NCI-H510A (cell line): ENCODE data around the gene SLC26A5.
"Not testable (repeated sequence)": the region's sequence is repeated elsewhere in the genome, so short reads cannot be mapped to it uniquely, and the experiment has no call there.

Experiments
- DNase-seq: peaks from one replicate; lab custom pipeline; 2025; lab: John Stamatoyannopoulos, UW

SLC26A5 gene

GRCh38 chr7:103446049-103446520 lies at the start of gene SLC26A5:
Gene SLC26A5 (minus strand): TSS chr7:103446207. CDS start chr7:103421514, 24,693 bp downstream.
- DNase-seq = peak; percentile 58

DNA sequence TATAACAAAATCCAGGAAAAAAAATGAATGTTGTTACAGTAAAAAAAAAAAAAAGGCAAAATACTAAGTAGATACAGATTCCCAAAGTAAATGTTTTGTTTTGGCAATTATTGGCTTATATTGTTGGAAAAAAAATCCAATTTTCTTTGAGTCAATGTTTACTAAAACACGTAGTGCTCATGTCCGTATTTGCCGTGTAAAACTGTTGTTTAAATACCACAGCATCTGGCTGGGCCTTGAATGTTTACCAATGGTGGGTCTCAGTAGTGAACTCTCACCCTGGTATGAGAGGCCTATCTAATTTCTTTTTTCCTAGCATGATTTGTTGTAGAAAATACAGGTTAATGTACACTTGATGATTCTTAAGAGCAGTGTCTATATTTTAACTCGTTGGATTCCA lies 41.4 kb upstream of the SLC26A5 start:
- DNase-seq = no peak

DNA sequence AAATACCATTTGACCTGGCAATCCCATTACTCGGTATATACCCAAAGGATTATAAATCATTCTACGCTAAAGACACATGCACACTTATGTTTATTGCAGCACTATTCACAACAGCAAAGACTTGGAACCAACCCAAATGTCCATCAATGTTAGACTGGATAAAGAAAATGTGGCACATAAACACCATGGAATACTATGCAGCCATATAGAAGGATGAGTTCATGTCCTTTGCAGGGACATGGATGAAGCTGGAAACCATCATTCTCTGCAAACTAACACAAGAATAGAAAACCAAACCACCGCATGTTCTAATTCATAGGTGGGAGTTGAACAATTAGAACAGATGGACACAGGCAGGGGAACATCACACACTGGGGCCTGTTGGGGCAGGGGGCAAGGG lies 40.9 kb upstream of the SLC26A5 start:
- not testable (repeated sequence) for DNase-seq

DNA sequence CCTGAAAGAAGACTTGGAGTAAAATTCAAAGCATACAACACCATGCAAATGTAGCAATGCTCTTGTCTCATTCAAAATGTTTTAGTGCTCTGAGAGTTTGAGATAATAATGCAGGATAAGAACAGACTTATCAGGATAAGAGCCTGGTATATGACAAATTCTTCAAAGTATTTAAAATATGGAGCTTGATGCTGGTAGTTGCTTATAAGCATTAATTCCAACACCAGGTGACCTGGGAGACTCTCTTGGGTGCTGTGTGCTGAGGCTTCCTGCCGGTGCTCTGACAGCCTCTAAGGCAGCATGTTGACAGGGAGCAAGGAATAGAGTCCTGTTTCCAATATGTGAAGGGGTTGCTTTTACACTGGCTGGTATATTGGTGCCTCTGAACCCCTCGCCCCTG lies 34.8 kb upstream of the SLC26A5 start:
- DNase-seq = no peak

GRCh38 chr7:103474956-103475355 lies 28.9 kb upstream of the SLC26A5 start:
- DNase-seq = no peak

GRCh38 chr7:103469095-103469948 lies 23.3 kb upstream of the SLC26A5 start:
- no peak for DNase-seq

- no peak for DNase-seq
Observed at GRCh38 chr7:103466814-103467213, 20.8 kb upstream of the SLC26A5 start.

DNA sequence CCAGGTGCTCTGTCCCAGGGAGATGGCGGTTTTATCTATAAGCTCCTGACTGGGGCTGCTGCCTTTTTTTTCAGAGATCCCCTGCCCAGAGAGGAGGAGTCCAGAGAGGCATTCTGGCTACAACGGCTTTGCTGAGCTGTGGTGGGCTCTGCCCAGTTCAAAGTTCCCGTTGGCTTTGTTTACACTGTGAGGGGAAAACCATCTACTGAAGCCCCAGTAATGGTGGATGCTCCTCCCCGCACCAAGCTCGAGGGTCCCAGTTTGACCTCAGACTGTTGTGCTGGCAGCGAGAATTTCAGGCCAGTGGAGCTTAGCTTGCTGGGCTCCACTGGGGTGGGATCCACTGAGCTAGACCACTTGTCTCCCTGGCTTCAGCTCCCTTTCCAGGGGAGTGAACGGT lies 16.4 kb upstream of the SLC26A5 start:
- no peak for DNase-seq

GRCh38 chr7:103447073-103447960 lies 1.3 kb upstream of the SLC26A5 start:
- DNase-seq = peak; percentile 57

DNA sequence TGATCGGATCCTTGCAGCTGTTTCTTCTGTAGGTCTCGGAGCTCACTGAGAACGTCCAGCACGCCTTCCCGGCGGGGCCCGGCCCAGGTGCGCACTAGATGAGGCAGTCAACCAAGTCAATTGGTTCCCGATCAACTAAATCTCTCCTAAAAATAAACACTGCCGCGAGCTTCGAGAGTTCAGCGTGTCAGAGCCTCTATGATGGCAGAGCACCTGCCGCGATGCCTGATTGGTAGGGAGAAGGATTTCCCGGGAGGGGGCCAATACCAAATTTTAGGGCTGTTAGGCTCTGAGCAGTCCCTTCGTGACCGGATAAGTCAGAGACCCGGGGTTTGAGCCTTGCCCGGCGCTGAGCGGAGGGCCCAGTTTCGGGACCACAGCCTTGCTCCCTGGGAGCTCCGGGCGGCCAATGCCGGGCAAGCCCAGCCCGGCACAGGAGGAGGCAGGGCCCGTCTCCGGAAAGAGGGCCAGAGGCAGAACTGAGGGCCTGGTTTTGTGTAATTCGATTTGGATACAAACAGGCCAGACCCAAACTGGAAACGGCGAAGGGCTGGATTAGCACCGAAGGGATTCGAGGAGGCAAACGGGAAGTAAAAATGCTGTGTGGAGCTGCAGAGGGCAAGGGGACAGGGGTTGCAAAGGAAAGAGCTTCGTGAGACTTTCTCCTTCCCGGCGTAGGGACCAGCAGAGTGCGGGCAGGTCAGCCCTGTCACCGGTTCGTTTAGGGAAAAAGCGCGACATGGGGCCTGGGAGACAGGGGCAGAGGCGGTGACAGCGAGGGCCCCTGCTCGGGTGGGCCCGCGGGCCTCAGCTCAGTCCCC lies 569 bp downstream of the SLC26A5 start:
- DNase-seq = peak; percentile 14

DNA sequence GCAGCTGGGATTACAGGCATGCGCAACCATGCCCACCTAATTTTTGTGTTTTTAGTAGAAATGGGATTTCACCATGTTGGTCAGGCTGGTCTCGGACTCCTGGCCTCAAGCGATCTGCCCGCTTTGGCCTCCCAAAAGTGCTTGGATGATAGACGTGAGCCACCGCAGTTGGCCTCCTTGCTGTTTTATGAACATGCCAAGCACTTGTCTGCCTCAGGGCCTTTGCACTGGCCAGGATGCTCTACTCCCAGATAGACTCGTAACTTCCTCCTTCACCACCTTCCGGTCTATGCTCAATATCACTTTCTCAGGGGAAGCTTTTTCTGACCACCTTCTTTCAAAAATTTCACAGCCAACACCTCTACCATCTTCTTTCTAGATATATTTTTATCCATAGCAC lies 6.3 kb downstream of the SLC26A5 start:
- no peak for DNase-seq

DNA sequence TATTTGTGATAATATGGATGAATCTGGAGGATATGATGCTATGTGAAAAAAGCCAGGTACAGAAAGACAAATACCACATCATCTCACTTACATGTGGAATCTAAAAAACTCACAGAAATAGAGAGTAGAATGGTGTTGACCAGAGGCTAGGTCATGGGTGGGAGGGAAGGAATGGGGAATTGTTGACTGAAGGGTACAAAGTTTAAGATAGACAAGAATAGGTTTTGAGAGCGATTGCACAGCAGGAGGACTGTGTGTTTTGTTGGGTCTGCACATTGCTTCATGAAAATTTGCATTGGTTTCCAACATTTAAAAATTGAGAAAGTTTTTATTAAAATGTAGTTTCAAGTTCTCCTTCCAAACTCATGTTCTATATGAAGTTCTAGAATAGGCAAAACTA lies 8.4 kb downstream of the SLC26A5 start:
- DNase-seq = no peak

- no peak for DNase-seq
Observed at GRCh38 chr7:103432712-103433111, 13.3 kb downstream of the SLC26A5 start.

DNA sequence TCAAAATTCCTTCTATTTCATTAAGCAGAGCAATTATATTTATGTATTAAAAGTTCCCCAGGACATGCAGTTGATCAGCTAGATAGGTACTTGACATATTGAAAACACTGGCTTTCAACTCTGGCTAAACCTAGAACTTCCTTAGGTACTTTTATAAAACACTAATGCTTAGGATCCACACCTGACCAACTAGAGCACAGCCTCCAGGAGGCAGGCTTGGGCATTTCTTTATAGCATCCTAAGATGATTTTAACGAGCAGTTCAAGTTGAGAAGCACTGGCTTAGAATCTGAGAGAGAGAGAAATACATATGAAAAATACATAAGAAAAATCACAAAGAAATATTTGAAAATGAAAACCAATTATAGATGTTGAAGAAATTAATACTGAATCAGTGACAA lies 20.8 kb downstream of the SLC26A5 start:
- no peak for DNase-seq

GRCh38 chr7:103423467-103424179 lies 22.4 kb downstream of the SLC26A5 start:
- no peak for DNase-seq

GRCh38 chr7:103420857-103421384 lies 25.1 kb downstream of the SLC26A5 start:
- no peak for DNase-seq

DNA sequence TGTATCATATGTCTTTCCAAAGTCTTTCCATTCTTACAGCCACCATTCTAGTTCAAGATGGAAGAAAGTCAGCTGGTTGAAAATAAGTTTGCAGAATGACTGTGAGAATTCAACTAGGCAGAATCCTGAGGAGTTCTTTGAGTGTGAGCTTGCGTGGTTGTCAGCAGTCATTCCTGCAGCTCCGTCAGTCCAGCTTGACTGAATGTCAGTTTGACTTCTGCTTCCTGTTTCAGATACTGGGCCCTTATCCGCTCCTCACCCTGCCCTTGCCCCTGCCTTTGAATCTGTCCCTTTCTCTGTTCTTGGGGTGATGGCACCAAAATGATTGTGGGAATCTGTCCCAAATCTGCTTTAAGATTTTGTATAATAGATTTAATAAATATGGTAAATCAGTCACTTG lies 27.8 kb downstream of the SLC26A5 start:
- no peak for DNase-seq

DNA sequence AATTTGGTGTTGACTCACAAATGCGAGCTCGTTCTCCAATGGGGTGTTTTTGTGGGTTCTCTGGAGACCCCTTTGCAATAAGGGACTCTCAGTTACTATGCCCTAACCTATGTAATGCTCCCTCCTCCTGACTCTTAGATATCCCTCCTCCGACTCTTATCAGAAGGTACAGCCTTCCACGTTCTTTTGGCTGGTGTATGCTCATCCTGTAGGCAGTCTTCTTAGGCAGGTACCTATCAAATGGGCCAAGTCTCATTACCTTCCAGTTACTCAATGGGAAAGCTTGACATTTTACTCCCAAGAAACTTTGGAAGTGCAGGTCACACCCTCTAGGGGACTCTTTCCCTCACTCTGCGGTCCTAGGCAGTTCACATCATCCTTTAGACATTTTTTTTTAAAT lies 32.6 kb downstream of the SLC26A5 start:
- no peak for DNase-seq

DNA sequence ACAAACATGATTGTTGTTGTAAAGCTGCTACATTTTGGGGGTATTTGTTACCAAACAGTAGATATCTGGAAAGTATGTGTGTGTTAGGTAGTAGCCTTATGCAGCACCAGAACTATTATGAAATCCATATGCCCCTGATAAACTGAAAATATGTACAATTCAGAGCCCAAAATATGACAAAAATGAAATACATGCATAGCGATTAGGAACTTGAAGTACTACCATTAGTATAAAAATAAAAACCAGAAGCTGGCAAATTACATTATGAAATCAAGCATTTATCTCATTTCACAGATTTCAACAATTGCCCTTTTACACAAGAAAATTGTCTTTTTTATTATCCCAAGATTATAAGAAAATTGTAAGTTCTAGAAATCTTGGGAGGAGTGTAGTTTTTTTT lies 33.9 kb downstream of the SLC26A5 start:
- no peak for DNase-seq

DNA sequence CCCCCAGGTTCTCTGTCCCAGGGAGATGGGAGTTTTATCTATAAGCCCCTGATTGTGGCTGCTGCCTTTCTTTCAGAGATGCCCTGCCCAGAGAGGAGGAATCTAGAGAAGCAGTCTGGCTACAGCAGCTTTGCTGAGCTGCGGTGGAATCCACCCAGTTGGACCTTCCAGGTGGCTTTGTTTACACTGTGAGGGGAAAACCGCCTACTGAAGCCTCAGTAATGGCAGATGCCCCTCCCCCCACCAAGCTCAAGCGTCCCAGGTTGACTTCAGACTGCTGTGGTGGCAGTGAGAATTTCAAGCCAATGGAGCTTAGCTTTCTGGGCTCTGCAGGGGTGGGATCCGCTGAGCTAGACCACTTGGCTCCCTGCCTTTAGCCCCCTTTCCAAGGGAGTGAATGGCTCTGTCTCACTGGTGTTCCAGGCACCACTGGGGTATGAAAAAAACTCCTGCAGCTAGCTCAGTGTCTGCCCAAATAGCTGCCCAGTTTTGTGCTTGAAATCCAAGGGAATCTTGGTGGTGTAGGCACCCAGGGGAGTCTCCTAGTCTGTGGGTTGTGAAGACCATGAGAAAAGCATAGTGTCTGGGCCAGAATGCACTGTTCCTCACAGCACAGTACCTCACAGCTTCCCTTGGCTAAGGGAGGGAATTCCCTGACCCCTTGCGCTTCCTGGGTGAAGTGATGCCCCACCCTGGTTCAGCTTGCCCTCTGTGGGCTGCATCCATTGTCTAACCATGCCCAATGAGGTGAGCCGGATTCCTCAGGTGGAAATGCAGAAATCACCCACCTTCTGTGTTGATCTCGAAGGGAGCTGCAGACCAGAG lies 40.0 kb downstream of the SLC26A5 start:
- DNase-seq = not testable (repeated sequence)
